Endodermal cell (in vitro differentiated cells): Measurements from ENCODE around the gene PI16. TPM values are rescaled to one million over a fixed set of nuclear protein-coding genes. Genes with fewer than 3 reads are reported as not detected.

Experiments
- DNase-seq: peaks from one replicate; pipeline ENCODE4 v3.0.0-alpha.2; 2017
- H3K27ac ChIP-seq: 2 replicates; pipeline ENCODE4 v1.5.1; 2013; ENCODE audit warnings: mild to moderate bottlenecking, low read depth, low read length, moderate library complexity
- H3K27me3 ChIP-seq: 2 replicates; pipeline ENCODE4 v1.6.1; 2013; ENCODE audit warnings: mild to moderate bottlenecking, low read length, moderate library complexity; ENCODE audit not compliant: insufficient read depth, control insufficient read depth, poor library complexity, severe bottlenecking
- H3K36me3 ChIP-seq: 2 replicates; pipeline ENCODE4 v1.7.0; 2013; ENCODE audit warnings: mild to moderate bottlenecking, low read length, moderate library complexity; ENCODE audit not compliant: control insufficient read depth, insufficient read depth
- H3K4me1 ChIP-seq: one replicate; pipeline ENCODE4 v1.7.0; 2013; ENCODE audit warnings: low read length; ENCODE audit not compliant: control insufficient read depth, insufficient read depth
- H3K4me3 ChIP-seq: 2 replicates; pipeline ENCODE4 v1.5.1; 2013; ENCODE audit warnings: mild to moderate bottlenecking, low read length, moderate library complexity
- H3K9ac ChIP-seq: 2 replicates; pipeline ENCODE4 v1.6.1; 2013; ENCODE audit warnings: mild to moderate bottlenecking, low read length, moderate library complexity; ENCODE audit not compliant: poor library complexity, severe bottlenecking; ENCODE audit errors: extremely low read depth
- H3K9me3 ChIP-seq: 2 replicates; pipeline ENCODE4 v1.6.1; 2013; ENCODE audit warnings: mild to moderate bottlenecking, low read length, moderate library complexity; ENCODE audit not compliant: control insufficient read depth
- H3K27ac Mint-ChIP-seq: 2 replicates; pipeline ENCODE4 v1.8.0; 2020; ENCODE audit warnings: mixed read lengths
- H3K27me3 Mint-ChIP-seq: 2 replicates; pipeline ENCODE4 v1.8.0; 2021; ENCODE audit warnings: mild to moderate bottlenecking, mixed read lengths; ENCODE audit not compliant: insufficient read depth
- H3K36me3 Mint-ChIP-seq: 2 replicates; pipeline ENCODE4 v1.8.0; 2020; ENCODE audit warnings: low read depth, mixed read lengths
- H3K4me1 Mint-ChIP-seq: 2 replicates; pipeline ENCODE4 v1.8.0; 2020; ENCODE audit warnings: mixed read lengths
- H3K4me3 Mint-ChIP-seq: 2 replicates; pipeline ENCODE4 v1.8.0; 2020; ENCODE audit warnings: mild to moderate bottlenecking, moderate library complexity, mixed read lengths
- H3K9me3 Mint-ChIP-seq: 2 replicates; pipeline ENCODE4 v1.8.0; 2020; ENCODE audit warnings: mild to moderate bottlenecking, mixed read lengths
- WGBS, 2 experiments: methylation state at CpG; one replicate each; pipeline versions ENCODE4 v1.1.5 to v1.1.7; 2013; ENCODE audit warnings: missing lambda C conversion rate in 2 of 2, mixed read lengths in 1 of 2; ENCODE audit not compliant: insufficient coverage in 1 of 2, insufficient read length in 1 of 2; 5-methylcytosine and 5-hydroxymethylcytosine counted together
- total RNA-seq, 2 donors: library from RNA; stranded (reverse); fragmentation: NEBNext Ultra II Directional in 1 of 2; extraction: Animal tissue kit (Norgen Biotek cat#: 25700) in 1 of 2; gene quantifications; 2 replicates in 1 of 2; 3 replicates in 1 of 2; pipeline ENCODE4 v1.2.1, GENCODE V29; 2021
- TF ChIP-seq, protein P1 (sequence below): fragments of 200-600 bp; sonication (generic); conservative IDR thresholded peaks from 2 replicates; pipeline ENCODE4 v1.5.0; 2021; ENCODE audit warnings: antibody characterized with exemption, mild to moderate bottlenecking

The PI16 gene
- total RNA-seq, 2 donors from 2014 or later = not detected

DNA sequence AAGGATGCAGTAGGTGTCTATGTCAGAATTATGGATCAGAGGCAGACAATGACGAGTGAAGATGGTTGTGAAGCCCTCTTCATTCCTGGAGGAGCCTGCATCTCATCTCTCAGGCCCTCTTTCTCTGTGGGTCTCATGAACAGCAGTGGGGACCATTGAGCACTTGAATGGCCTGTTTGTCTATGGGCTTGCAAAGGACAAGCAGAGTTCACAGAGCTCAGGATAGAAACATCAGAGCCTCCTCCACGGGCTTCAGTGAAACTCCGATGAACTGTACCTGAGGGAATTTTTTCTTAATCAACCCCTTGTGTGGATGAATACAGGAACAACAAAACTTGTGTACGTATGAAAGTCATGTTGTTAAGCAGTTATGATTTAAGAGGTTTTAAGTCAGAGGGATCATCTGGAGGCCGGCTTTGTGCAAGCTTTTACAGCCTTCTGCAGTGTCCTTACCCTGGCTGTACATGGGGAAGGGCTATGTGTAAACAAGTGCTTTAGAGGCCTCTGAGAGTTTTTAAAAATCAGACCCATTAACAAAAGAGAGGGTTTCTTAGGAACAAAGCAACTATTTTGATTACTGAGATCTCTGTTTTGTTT is 29.7 kb upstream of the PI16 start:
- Histone ChIP-seq H3K9me3 (no peaks in the 10 kb centered on the region), H3K9ac (no peak overlapping the region), H3K4me1 (no peaks in the 10 kb centered on the region), H3K36me3 (no peaks in the 10 kb centered on the region), H3K27ac (no peak overlapping the region), H3K4me3 (no peak overlapping the region), H3K27me3 (no peaks in the 10 kb centered on the region)
- Mint-ChIP-seq H3K4me1 (peaks cover 6% of the 10 kb centered on the region), H3K4me3 (no peak overlapping the region), H3K36me3 (peaks cover 3% of the 10 kb centered on the region), H3K27me3 (peaks cover 8% of the 10 kb centered on the region), H3K9me3 (no peaks in the 10 kb centered on the region), H3K27ac (no peak overlapping the region)
- TF ChIP-seq, protein P1, sequence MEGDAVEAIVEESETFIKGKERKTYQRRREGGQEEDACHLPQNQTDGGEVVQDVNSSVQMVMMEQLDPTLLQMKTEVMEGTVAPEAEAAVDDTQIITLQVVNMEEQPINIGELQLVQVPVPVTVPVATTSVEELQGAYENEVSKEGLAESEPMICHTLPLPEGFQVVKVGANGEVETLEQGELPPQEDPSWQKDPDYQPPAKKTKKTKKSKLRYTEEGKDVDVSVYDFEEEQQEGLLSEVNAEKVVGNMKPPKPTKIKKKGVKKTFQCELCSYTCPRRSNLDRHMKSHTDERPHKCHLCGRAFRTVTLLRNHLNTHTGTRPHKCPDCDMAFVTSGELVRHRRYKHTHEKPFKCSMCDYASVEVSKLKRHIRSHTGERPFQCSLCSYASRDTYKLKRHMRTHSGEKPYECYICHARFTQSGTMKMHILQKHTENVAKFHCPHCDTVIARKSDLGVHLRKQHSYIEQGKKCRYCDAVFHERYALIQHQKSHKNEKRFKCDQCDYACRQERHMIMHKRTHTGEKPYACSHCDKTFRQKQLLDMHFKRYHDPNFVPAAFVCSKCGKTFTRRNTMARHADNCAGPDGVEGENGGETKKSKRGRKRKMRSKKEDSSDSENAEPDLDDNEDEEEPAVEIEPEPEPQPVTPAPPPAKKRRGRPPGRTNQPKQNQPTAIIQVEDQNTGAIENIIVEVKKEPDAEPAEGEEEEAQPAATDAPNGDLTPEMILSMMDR = no peak
- no peak for DNase-seq
- WGBS, 2 experiments = 92 to 94% methylated on average over 5 of the region's 5 CpGs

DNA sequence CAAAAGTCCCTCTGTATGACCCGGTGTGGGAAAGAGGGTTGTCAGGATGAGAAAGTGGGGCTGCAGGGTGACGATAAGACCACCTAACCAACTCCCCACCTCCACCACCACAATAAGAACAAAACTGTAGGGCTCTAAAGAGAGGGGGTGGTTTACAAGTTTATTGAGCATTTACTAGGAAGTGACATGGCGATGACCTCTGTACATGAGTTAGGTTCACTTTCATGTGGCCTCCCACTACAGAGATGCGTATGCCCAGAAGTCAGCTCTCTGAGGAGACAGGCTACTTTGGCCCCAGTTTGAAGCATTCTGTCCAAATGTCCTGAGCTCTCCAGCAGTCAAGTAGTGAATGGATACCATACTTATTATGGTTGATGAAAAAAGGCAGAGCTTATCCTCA is 28.7 kb upstream of the PI16 start:
- H3K9me3 Mint-ChIP-seq = no peaks in the 10 kb centered on the region
- Histone ChIP-seq H3K9me3 (no peaks in the 10 kb centered on the region), H3K36me3 (no peaks in the 10 kb centered on the region), H3K27ac (no peak overlapping the region), H3K27me3 (no peaks in the 10 kb centered on the region), H3K4me3 (no peak overlapping the region), H3K9ac (no peak overlapping the region), H3K4me1 (no peaks in the 10 kb centered on the region)
- H3K27me3 Mint-ChIP-seq = peaks cover 12% of the 10 kb centered on the region
- H3K4me3 Mint-ChIP-seq = no peak overlapping the region
- WGBS, 2 experiments = 98 to 100% methylated on average over 1 to 2 of the region's 4 CpGs
- peaks cover 3% of the 10 kb centered on the region for H3K36me3 Mint-ChIP-seq
- no peak for DNase-seq
- no peak overlapping the region for H3K27ac Mint-ChIP-seq
- peaks cover 6% of the 10 kb centered on the region for H3K4me1 Mint-ChIP-seq
- TF ChIP-seq, protein P1 = no peak

DNA sequence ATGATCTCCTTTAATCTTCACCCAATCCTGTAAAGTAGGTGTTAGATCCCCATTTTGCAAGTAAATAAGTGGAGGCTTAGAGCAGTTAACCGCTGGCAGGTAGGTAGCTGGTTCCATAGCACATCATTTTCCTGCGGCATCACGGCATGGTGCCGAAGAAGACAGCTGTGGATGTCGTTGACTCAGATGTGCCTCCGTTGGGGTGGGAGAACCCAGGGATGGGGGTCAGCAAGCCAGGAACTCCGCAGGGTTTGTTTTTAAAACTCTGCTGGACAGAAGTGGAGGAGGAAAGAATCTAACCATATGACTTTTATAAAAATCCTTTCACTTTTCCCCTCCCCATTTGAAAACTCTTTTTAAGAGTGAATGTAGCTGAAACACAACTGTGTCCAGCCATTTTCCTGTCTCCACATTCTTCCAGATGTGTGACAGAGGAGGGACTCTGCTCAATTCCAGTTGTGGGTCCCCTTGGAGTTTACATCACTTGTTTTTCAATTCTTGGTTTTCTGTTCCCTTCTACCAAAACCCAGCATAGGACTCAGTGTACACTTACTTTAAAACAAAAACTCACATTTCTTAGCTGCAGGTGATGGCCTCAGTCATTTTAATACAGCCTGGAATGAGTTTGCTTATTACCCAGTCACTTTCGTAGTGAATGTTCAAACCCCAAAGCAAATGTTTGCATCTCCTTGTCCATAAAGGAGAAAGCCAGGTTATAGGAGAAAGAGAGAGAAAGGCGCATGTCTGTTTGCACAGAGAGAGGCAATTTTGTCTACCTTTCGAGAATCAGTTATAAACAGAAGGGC is 27.6 kb upstream of the PI16 start:
- H3K4me3 Mint-ChIP-seq = no peak overlapping the region
- no peak overlapping the region for H3K9ac ChIP-seq
- no peak overlapping the region for H3K27ac ChIP-seq
- WGBS, 2 experiments = 83 to 84% methylated on average over 9 to 10 of the region's 10 CpGs
- H3K36me3 Mint-ChIP-seq = no peaks in the 10 kb centered on the region
- no peak for DNase-seq
- no peaks in the 10 kb centered on the region for H3K36me3 ChIP-seq
- H3K4me3 ChIP-seq = no peak overlapping the region
- no peaks in the 10 kb centered on the region for H3K9me3 ChIP-seq
- TF ChIP-seq, protein P1 = no peak
- H3K27me3 ChIP-seq = no peaks in the 10 kb centered on the region
- H3K27me3 Mint-ChIP-seq = peaks cover 12% of the 10 kb centered on the region
- no peak overlapping the region for H3K27ac Mint-ChIP-seq
- H3K4me1 Mint-ChIP-seq = peaks cover 6% of the 10 kb centered on the region
- no peaks in the 10 kb centered on the region for H3K4me1 ChIP-seq
- H3K9me3 Mint-ChIP-seq = no peaks in the 10 kb centered on the region
